Central memory CD4-positive, alpha-beta T cell (primary cell): Measurements from ENCODE around the gene HDHD5.
A peak's percentile ranks its signal among the peaks of the same experiment; 100 is the strongest.

Source experiments
- DNase-seq: peaks from one replicate; pipeline ENCODE4 v3.0.0; 2022
- total RNA-seq, 3 experiments: gene quantifications; one replicate each; lab custom pipeline; 2026; lab: John Stamatoyannopoulos, UW

The HDHD5 gene
- 25.7 to 60.4 (median 31.9) reads per million in 3 experiments for total RNA-seq

DNA sequence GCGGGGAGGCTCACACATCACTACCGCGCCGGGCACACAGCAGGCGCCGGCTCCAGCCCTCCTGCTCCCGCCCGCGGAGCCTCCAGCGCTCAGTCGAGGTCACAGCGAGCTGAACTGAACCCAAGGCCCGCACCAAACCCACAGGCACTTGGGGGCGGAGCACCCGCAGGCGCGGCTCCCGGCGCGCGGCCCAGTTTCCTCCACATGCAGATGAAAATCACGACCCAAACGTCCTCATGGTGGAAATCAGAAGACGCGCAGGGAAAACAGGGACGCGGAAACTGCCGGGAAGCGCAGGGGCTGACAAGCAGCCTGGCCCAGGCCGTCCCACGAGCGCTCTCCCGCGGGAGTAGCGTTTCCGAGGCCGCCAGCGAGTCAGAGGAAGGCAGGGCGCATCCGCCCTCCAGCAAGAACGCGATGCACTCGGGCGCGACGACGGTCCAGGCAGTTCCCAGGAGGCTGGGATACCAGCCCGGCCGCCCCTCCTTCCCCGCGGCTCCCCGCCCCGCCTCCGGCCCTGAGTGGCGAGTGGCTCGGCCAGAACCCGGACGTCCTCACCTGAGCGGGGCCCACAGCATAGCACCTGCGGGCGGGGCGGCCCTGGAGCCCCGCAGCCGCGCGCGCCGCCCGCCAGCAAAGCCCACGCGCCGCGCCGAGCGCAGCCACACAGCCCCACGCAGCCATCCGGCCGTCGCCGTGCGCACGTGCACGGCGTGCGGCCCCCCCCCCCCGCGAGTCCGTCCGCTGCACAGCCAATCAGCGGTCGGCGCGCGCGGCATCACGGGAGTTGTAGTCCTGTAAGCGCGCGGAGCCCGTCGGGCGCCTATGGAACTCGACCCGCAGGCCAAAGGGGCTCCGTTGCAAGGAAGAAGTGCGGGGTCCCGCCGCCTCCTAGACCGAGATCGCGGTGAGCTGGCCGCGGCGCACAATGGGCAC is at the start of gene HDHD5:
Gene HDHD5, minus strand, starts transcription at position 710 of the 936 bp plus-strand sequence. Its CDS starts 26 bp downstream, at position 684.
- peak; percentile 79 for DNase-seq

DNA sequence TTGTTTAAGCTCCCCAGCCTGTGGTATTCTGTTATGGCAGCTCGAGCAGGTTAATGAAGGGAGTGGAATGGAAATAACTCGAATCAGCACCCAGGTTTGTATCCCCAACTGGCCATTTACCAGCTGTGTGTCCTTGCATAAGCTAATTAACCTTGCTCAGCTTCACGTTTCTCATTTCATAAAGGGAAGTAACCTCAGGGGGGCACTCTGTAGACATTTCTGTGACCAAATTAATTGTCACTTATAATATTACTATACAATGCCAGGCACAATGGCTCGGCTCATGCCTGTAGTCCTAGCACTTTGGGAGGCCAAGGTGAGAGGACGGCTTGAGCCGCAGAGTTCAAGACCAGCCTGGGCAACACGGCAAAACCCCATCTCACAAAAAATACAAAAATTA is 46.4 kb upstream of the HDHD5 start:
- no peak for DNase-seq

DNA sequence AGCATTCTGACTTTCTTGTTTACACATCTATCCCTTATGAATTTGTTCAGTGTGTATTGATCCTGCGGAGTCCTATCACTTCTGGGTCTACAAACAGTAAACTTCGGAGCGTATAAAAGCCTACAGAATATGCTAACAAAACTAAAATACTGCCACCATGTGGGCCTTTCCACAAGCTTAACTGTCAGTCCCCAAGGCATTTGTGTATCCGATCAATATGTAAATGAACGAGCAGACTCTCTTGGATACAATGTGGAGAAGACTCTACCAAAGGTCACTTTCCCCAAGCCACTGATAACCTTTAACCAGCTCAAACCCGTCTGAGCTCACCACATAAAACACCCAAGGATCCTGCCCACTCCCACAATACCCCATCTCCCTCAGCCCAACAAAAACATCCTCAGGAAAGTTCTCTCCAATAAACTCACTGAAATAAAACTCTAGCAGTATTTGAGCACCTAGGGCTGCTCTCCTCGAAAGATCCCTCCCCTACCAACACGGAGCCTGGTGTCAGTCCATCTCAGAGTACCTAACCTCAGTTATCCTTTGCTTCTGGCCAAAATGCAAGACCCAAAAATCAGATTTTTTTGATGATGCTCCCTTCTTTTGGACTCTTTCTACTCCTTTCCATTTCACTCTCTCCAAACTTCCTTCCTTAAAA is 42.3 kb upstream of the HDHD5 start:
- no peak for DNase-seq

DNA sequence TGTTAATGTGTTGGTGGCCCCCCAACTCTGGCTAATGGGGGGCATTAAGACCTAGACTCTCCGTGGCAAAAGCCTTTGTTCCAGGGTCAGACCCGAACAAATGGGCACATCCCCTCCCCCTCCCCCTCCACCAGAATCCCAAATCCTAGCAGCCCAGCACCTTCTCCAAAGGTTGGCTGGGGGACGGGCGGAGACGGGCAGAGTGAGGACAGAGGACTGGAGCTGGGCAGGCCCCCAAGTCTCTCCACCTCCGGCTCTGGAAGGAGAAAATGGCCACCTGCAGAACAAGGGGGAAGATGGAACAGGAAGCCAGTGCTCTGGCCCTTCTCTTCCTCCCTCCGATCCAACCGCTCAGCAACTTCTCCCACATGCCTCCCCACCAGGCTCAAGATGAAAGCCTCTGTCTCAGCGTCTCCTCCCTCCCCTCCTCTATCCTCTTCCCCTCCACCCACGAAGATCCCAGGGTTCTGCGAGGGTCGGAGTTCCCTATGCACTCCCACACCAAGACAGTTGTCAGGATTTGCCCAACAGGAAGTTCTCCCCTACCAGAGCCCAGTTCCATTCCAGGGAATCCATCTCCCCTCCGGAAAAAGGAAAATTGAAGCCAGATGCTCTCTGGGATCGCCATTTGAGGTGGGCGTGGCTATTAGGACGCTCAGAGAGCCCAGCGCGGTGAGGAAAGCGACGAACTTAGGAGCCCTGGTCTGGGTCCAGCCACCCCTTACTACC is 40.1 kb upstream of the HDHD5 start:
- DNase-seq = no peak

DNA sequence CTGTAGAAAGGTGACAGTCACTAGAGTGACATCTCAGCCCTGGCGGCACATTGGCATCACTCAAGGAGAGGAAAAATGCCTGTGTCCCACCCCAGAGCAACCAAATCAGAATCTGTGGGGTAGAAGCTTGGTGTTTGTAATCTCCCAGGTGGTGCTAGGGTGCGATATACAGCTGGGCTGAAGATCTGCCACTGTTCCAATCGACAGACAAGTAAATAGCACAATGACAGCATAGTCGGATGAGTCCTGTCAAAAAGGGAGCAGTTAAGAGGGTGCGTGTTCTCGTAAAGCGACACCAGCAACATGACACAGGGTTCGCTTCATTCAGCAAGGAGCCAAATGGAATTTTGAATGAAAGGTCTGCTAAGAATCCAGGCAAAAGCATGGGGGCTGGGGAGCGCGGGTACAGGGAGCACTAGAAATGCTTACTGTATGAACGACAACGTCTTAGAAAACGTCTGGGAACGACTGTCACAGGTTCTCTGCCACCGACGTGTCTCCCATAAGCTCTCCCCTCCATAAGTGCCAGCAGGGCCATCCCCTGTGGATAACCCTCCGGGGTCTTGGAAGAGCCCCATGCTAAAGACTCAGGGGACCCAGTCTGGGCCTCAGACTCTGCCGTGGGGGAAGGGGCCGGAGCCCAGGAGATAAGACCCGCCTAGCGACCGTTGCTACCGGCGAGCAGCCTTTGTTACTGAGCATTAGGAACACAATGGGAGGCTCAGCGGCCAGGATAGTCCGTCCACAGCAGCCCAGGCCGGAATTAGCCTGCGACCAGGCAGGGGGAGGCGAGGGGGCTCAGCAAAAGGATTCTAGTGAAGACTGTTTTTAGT is 39.3 kb upstream of the HDHD5 start:
- no peak for DNase-seq

DNA sequence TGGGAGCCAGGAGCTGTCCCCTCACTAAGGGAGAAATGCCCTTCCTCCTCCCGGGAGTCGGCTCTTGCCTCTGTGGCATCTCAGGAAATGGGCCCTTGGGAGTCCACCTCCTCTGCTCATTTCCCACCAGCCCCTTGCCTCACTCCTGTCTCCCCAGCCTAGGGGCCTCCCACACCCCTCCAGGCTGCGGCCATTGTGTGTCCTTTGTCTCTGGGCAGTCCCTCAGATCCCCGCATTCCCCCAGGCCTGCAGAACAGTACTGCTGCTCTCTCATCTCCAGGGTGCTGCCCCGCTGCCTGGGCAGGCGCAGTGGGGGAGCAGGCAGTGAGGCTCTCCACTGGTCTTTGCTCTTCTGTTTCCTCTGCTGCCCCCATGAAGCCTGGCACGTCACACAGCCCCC is 35.1 kb upstream of the HDHD5 start:
- DNase-seq = no peak

DNA sequence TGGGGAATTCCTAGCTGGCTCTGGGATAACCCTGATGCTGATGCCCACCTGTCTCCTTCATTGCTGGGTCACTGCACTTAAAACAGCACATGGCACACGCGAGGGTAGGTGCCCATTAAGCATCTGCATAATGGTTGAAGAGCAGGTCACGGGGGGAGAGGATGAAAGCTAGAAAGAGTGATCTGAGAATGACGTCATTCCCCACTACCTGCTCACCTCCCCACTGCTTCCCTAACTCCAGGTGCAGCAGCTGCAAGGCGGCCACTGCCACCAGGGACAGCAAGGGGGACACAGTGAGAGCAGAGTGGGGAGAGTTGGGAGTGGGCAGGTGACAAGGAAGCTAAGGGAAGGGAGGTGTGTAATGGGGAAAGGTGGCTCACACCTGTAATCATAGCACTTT is 33.1 kb upstream of the HDHD5 start:
- no peak for DNase-seq

DNA sequence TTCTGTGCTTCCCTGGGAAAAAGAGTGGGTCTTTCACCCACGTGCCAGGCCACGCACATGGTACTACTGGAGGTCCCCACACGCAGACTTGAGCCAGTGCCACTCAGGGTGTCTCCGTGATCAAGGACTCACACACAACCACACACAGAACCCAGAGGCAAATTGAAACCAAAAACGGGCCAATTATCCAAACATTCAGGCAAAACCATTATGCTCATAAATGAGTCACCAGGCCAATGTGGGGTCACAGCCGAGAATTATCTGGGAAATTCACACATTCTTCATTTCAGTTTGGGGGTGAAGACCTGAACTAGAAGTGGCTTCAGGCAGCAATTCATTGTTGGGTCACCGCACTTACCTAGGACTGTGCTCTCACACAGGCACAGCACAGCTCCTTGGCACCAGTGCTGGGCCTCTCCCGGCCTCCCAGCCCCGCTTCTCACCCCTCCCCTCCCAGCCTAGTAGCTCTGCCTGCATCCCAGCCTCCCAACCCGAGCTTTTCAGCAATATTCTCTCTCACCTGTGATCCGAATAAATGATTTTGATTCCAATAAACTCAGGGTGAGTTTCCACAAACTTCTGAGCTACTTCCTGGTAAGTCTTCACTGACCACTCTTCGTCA is 32.2 kb upstream of the HDHD5 start:
- DNase-seq = no peak

DNA sequence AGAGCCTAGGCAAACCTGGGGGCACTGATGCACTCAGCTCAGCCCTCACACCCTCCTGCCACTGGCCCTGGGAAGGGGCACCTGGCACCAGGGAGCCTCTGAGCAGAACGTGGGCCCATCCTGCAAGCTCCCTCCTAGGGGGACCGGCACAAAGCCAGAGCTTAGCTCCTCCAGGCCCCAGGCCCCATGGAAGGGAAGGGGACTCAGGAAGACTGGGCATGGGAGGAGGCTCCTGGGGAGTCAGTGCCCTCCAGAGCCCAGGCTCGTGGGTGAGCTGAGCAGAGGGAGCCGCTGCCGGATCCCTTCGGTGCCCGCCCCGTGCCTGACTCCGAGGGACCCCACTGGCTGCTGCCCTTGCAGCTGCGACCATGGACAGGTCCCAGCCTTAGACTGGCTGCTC is 31.6 kb upstream of the HDHD5 start:
- DNase-seq = no peak

DNA sequence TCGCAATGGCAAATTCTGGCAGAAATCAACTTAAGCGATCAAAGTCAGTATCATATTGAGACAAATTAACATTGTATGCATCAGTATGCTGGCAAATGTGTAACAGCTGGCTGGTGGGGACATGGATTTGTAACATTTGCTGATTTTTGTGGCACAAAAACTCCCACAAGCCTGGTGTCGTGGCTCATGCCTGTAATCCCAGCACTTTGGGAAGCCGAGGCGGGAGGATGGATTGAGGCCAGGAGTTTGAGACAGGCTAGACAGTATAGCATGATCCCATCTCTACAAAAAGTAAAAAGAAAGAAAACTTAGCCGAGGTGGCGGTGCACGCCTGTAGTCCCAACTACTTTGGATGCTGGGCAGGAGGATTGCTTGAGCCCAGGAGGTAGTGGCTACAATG is 17.6 kb upstream of the HDHD5 start:
- DNase-seq = no peak

DNA sequence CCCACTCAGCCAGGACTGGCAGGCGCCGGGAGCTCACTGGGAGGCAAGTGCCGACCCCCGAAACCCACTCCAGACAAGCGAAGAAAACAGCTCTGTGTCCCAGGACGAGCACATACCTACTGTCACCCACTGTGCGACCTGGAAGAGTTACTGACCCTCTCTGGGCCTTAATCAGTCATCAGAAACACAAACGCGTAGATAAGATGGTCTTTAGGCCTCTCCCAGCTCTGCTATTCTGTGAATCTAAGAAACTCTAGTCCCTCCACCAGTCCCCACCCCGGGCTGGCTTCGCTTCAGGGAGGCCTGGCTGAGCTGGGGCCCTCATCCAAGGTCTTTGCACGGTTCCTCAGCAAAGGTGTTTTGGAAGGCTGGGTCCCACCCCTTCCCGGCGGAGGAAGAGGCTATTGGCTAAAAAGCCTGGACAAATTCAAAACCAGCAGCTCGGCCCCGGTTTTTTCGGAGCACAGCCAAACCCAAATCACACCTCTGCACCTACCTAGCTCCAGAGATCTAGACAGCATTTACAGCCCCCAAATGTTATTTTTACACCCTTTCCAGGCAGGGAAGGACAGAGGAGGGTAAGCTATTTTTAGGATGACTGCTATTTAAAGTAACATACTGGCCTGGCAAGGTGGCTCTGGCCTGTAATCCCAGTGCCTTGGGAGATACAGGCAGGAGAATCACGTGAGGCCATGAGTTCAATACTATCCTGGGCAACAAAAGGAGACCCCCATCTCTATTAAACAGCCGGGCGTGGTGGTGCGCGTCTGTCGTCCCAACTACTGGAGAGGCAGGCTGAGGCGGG is 13.2 kb upstream of the HDHD5 start:
- DNase-seq = no peak

DNA sequence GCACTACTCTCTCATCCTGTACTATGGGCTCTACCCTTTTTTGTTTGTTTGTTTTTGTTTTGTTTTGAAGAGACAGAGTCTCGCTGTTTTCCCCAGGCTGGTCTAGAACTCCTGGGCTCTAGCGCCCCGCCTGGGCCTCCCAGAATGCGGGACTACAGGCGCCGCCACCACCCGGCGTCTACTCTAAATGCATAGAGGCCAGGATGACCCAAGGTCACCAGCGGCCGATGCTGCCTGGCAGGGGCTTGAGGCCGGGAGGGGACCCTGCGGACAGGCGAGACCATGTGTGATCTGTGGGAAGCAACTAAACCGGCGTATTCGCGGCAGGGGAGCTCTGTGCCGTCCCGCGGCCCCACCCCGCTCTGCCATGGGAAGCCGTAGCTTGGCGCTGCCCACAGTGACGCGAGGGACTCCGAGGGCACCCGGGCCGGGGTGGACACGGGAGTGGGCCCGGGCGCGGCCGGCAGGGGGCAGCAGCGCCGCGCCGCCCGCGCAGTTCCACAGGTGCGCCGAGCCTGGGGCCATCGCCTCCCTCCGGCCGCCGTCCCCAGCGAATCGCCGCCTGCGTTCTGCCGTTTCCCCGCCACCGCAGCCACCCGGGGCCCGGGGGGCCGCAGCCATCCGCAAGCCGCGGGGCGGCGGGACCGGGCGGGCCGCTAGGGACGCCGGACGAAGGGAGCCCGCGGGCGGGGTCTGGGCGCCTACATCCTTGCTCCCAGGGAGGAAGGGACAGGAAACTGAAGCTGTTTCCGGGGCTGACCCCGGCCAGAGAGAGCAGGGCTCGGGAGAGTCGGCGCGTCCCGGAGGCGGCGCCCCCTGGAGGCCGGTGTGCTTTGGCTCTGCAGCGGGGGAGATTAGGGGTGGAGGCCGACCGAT is 12.3 kb upstream of the HDHD5 start:
- peak; percentile 67 for DNase-seq

DNA sequence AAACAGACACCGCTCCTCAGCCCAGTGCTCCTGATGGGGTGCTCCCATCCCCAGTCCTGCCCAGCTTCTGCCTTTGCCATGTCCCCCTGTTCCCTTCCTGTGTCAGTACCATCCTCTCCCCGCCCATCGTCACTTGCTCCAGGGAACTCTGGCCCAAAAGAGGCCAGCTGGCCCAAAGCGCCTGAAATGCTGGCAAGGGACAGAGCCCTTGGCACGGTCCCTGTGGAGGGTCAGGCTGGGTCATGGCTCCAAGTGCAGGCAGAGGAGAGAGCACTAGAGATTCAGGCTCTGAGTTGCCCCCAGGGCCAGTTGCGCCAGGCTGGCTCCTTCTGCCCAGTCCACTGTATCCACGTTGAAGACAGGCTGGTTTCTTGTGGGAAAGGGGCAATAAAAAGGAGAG is 8.4 kb upstream of the HDHD5 start:
- DNase-seq = no peak

DNA sequence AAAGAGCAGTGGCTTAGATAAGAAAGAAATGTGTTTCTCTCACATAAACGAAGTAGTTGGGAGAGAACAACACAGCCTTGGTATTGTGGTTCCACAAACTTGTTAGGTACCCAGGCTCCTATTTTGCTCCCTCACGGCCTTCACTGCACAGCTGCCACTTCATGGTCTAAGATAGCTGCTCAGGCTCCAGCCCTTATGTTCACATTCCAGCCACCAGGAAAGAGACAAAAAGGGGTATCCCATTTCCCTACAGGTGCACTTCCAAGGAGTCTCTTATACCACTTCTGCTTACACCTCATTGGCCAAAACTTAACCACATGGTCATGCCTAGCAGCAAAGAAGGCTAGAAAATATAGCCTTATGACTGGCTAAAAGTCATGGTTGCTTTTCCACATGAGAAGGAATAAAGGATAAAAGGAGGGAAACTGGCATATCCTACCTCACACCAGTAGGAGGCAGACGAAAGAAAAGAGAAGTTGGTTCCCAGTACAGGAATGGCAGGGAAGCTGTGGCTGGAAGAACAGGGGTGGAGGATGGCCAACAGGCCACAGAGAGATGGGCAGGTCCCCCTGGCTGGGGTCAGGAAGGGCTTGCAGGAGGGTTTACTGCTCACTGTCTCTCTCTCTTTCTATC is 5.4 kb upstream of the HDHD5 start:
- DNase-seq = no peak

DNA sequence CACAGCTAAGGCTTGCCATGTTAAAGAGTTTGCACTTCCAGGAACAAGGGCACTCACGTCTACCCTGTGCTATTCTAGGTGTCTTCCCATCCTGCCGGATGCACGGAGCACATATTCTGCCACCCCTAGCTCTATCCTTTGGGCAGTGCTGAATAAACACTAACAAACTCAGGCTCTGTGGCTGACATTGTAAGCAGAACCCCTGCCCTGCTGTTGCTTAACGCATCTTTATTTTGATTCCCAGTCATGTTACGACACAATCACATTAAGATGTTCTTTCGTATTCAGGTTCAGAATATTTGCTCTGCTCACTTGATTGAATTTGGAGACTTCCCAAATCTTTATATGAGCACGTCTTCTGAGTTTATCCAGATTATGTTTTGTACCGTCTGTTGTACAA is 3.7 kb upstream of the HDHD5 start:
- DNase-seq = no peak

DNA sequence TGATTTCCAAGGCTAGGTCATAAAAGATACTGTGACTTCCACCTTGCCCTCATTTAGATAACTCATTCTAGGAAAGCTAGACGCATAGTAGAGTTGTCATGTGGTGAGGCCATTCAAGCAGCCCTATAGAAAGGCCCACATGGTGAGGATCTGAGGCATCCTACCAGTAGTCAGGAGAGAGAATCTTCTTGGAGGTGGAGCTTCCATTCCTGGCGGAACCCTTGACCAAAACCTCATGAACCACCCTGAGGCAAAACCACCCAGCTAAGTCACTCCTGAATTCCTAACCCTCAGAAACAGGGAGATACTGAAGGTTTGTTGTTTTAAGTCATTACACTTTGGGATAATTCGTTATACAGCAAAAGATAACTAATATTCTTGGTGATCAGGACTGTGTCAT is 2.9 kb upstream of the HDHD5 start:
- DNase-seq = no peak

DNA sequence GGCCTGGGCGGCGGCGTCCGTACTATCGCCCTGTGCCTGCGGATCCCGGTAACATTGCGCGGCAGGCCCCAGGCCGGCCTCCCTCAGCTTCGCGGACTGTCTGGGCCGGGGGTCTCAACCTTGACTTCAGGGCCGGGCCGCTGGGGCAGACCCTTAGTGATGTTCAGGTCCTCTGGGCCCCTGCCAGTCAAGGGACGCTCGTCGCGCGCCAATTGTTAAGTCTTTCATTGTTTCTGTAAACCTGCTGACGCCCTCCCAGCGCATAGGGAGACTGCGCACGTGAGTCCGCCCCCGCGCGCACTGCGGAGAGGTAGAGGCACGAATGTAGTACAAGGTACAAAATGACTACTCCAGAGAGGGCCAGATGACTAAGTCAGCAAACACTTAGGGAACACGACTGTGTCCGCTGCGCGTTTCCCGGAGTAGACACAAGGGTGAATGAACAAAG is 451 bp upstream of the HDHD5 start:
- peak; percentile 16 for DNase-seq

DNA sequence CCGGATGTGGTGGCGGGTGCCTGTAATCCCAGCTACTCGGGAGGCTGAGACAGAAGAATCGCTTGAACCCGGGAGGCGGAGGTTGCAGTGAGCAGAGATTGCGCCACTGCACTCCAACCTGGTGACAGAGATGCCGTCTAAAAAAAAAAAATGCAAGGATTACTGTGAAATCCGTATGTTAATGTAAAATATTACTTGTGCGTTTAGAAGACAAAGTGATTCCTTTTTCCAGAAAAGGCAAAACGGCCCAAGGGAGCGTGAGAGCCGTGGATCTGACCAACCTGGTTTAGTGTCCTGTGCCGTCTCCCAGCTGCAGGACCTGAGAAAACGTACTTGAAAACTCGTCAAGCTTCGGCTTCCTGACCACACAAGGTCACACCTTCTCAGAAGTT is 905 bp downstream of the HDHD5 start:
- DNase-seq = no peak

DNA sequence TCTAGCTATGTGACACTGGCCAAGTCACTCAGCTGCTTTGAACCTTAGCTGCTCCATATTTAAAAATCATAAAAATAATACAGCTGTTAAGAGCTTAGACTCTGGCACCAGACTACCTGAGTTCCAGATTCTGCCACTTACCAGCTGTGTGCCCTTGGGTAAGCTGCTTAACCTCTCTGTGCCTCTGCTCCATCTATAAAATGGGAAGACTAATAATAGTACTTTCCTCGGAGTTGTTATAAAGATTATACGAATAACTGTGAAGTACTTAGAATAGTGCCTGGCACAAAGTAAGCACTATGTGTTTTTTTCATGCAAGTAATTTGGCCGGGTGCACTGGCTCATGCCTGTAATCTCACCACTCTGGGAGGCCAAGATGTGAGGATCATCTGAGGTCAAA is 1.4 kb downstream of the HDHD5 start:
- DNase-seq = no peak

DNA sequence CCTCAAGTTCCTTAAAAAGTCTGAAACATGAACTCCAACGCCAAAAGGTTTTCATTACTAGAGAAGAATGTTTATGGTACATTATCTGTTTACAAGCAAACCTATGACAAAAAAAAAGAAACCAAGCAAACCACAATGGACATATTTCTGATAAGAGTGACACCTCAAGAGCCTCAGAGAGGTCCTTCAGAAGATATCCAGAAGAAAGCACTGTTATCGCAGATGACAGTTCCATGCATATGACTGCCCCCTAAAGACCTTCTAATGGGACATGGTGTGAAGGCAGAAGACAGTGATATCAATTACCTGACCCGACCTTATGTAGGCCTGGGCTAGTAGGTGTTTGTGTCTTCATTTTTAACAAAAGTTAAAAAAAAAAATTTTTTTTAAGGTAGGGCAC is 3.1 kb downstream of the HDHD5 start:
- no peak for DNase-seq
